HepG2 (cell line): Measurements from ENCODE around the gene SPATA25. TPM values are rescaled to one million over a fixed set of nuclear protein-coding genes. Genes with fewer than 3 reads are reported as not detected.

Experiments
- ATAC-seq: fragments of 200-7000 bp; cut with Tn5 transposase; 3 replicates; pipeline ENCODE4 v1.9.1; 2020; ENCODE audit warnings: mild to moderate bottlenecking, moderate library complexity
- BruUV-seq: library from RNA; stranded (reverse); fragments of 400-500 nt; replicated peaks from 2 replicates; lab custom pipeline; 2021; lab: Mats Ljungman, UMichigan
- CTCF ChIA-PET: fragments of 300-600 bp; formaldehyde crosslinking; extraction: SDS; loops from one replicate; lab custom pipeline; 2021; ENCODE audit warnings: low total read pairs, inconsistent platforms, low intra/inter-chr PET ratio; lab: Yijun Ruan, JAX
- POLR2A ChIA-PET: fragments of 350-600 bp; sonication (Branson Sonifier 250); formaldehyde crosslinking; loops from one replicate; lab custom pipeline; 2020; ENCODE audit warnings: antibody characterized with exemption, inconsistent platforms; lab: Yijun Ruan, JAX
- DNase-seq: peaks from one replicate; pipeline ENCODE4 v3.0.0-alpha.2; 2015; ENCODE audit warnings: low spot score
- FAIRE-seq: peaks from 3 replicates; lab custom pipeline; 2011; peaks lifted over from hg19 to GRCh38; lab: Jason Lieb, UNC
- H2AFZ ChIP-seq: one replicate; pipeline ENCODE4 v1.6.1; 2011; ENCODE audit warnings: low read length, inconsistent platforms
- H3K27ac ChIP-seq: fragments of 300-600 bp; 3 replicates; pipeline ENCODE4 v1.8.0; 2011; ENCODE audit warnings: mixed run types, mild to moderate bottlenecking, mixed read lengths, low read length, inconsistent platforms; ENCODE audit not compliant: insufficient read depth; ENCODE audit errors: extremely low read length
- H3K27me3 ChIP-seq, 2 experiments: fragments of 200-600 bp in 1 of 2; 2 replicates in 1 of 2; 3 replicates in 1 of 2; pipeline versions ENCODE4 v1.6.0 to v1.8.0; 2011; ENCODE audit warnings: low read length in 2 of 2, mild to moderate bottlenecking in 2 of 2, moderate library complexity in 2 of 2, inconsistent platforms in 1 of 2; ENCODE audit not compliant: insufficient read depth in 2 of 2, control insufficient read depth in 1 of 2
- H3K36me3 ChIP-seq, 2 experiments: fragments of 200-600 bp in 1 of 2; replicated peaks in 1 of 2; 2 replicates in 1 of 2; 3 replicates in 1 of 2; pipeline versions ENCODE4 v1.5.1 to v1.8.0; 2011; ENCODE audit warnings: low read length in 2 of 2, inconsistent platforms in 1 of 2; ENCODE audit not compliant: insufficient read depth in 2 of 2, control insufficient read depth in 1 of 2
- H3K4me1 ChIP-seq: 2 replicates; pipeline ENCODE4 v1.5.1; 2012; ENCODE audit warnings: low read length, inconsistent platforms; ENCODE audit not compliant: insufficient read depth
- H3K4me2 ChIP-seq: 2 replicates; pipeline ENCODE4 v1.6.0; 2011; ENCODE audit warnings: low read depth, low read length, inconsistent platforms
- H3K4me3 ChIP-seq, 3 experiments: fragments of 200-600 bp in 1 of 3; sonication (generic), shearing (Covaris generic) in 1 of 3; replicated peaks in 1 of 3; 2 replicates each; pipeline ENCODE4 v1.5.1; 2011 to 2016; ENCODE audit warnings: low read length in 3 of 3, inconsistent platforms in 2 of 3, low read depth in 2 of 3, mild to moderate bottlenecking in 2 of 3, control low read depth in 1 of 3, mixed read lengths in 1 of 3; ENCODE audit not compliant: insufficient read depth in 1 of 3
- H3K79me2 ChIP-seq: one replicate; pipeline ENCODE4 v1.6.1; 2011; ENCODE audit warnings: low read length, inconsistent platforms; ENCODE audit not compliant: insufficient read depth
- H3K9ac ChIP-seq: 2 replicates; pipeline ENCODE4 v1.6.0; 2011; ENCODE audit warnings: mild to moderate bottlenecking, low read depth, low read length, inconsistent platforms; ENCODE audit not compliant: insufficient read depth
- H3K9me3 ChIP-seq: 2 replicates; pipeline ENCODE4 v1.5.1; 2012; ENCODE audit warnings: mild to moderate bottlenecking, low read length
- H4K20me1 ChIP-seq: 2 replicates; pipeline ENCODE4 v1.6.0; 2011; ENCODE audit warnings: inconsistent platforms, mild to moderate bottlenecking, low read length, moderate library complexity; ENCODE audit not compliant: insufficient read depth
- DPF2 ChIP-seq: sonication (generic); formaldehyde crosslinking; IDR thresholded peaks from 2 replicates; pipeline ENCODE4 v1.4.0; 2020; ENCODE audit warnings: mild to moderate bottlenecking, low read depth, missing genetic modification reagents, borderline replicate concordance
- LBX2 ChIP-seq: sonication (generic); formaldehyde crosslinking; IDR thresholded peaks from 2 replicates; pipeline ENCODE4 v1.5.0; 2020; ENCODE audit warnings: missing genetic modification reagents, mild to moderate bottlenecking, borderline replicate concordance
- MED1 ChIP-seq: sonication (generic); formaldehyde crosslinking; IDR thresholded peaks from 2 replicates; pipeline ENCODE4 v1.4.0; 2020; ENCODE audit warnings: missing genetic modification reagents
- NR3C1 ChIP-seq: sonication (generic); formaldehyde crosslinking; IDR thresholded peaks from 2 replicates; pipeline ENCODE4 v1.4.0; 2020; ENCODE audit warnings: missing genetic modification reagents
- ONECUT2 ChIP-seq: sonication (generic); formaldehyde crosslinking; IDR thresholded peaks from 2 replicates; pipeline ENCODE4 v1.4.0; 2020; ENCODE audit warnings: missing genetic modification reagents
- RXRA ChIP-seq: sonication (generic); formaldehyde crosslinking; IDR thresholded peaks from 2 replicates; pipeline ENCODE4 v1.5.1; 2020; ENCODE audit warnings: missing genetic modification reagents
- SALL2 ChIP-seq: sonication (generic); formaldehyde crosslinking; IDR thresholded peaks from 2 replicates; pipeline ENCODE4 v1.8.1; 2023; ENCODE audit warnings: mild to moderate bottlenecking, missing genetic modification reagents, inconsistent platforms
- SCMH1 ChIP-seq: sonication (generic); formaldehyde crosslinking; IDR thresholded peaks from 2 replicates; pipeline ENCODE4 v1.9.0; 2021; ENCODE audit warnings: missing genetic modification reagents, mild to moderate bottlenecking, borderline replicate concordance
- TARDBP ChIP-seq: sonication (generic); formaldehyde crosslinking; IDR thresholded peaks from 2 replicates; pipeline ENCODE4 v1.8.0; 2022; ENCODE audit warnings: mild to moderate bottlenecking, missing genetic modification reagents
- TFDP2 ChIP-seq: sonication (generic); formaldehyde crosslinking; IDR thresholded peaks from 2 replicates; pipeline ENCODE4 v1.4.0; 2020; ENCODE audit warnings: missing genetic modification reagents
- ZFP36L2 ChIP-seq: sonication (generic); formaldehyde crosslinking; IDR thresholded peaks from 2 replicates; pipeline ENCODE4 v1.4.0; 2020; ENCODE audit warnings: missing genetic modification reagents
- ZNF432 ChIP-seq: sonication (generic); formaldehyde crosslinking; IDR thresholded peaks from 2 replicates; pipeline ENCODE4 v1.5.0; 2020; ENCODE audit warnings: missing genetic modification reagents, mild to moderate bottlenecking, borderline replicate concordance
- ZNF589 ChIP-seq: sonication (generic); formaldehyde crosslinking; conservative IDR thresholded peaks from 2 replicates; pipeline ENCODE4 v1.8.0; 2022; ENCODE audit warnings: mild to moderate bottlenecking, moderate library complexity, missing genetic modification reagents
- ZNF703 ChIP-seq: sonication (generic); formaldehyde crosslinking; IDR thresholded peaks from 2 replicates; pipeline ENCODE4 v1.5.1; 2020; ENCODE audit warnings: missing genetic modification reagents, mild to moderate bottlenecking, moderate library complexity, borderline replicate concordance
- ZNF709 ChIP-seq: sonication (generic); formaldehyde crosslinking; IDR thresholded peaks from 2 replicates; pipeline ENCODE4 v1.5.0; 2020; ENCODE audit warnings: mild to moderate bottlenecking, missing genetic modification reagents
- ZNF781 ChIP-seq: sonication (generic); formaldehyde crosslinking; IDR thresholded peaks from 2 replicates; pipeline ENCODE4 v1.5.1; 2020; ENCODE audit warnings: borderline replicate concordance, mild to moderate bottlenecking, missing genetic modification reagents; ENCODE audit errors: not compliant biosample characterization
- WGBS: methylation state at CpG from one replicate; pipeline ENCODE4 v1.1.6; 2017; ENCODE audit warnings: low lambda C conversion rate; 5-methylcytosine and 5-hydroxymethylcytosine counted together
- in situ Hi-C: cut with HindIII; loops from 2 replicates; pipeline ENCODE4 v1.10.0; 2017; ENCODE audit warnings: low pct_unique_long_range_greater_than_20kb; ENCODE audit not compliant: extremely low pct_ligation_motif_present
- intact Hi-C: fragments of 100-400 bp; cut with micrococcal nuclease; formaldehyde crosslinking; loops from one replicate; pipeline ENCODE4 v1.10.0; 2022; ENCODE audit not compliant: unreplicated experiment
- polyA plus RNA-seq, 8 experiments: library from polyadenylated mRNA; depleted of rRNA in 3 of 8; stranded (reverse) in 7 of 8; unstranded in 1 of 8; fragments of >200 nt; fragmentation: Illumina TruSeq in 4 of 8; extraction: Trizol in 4 of 8; gene quantifications; 2 replicates each; pipeline versions ENCODE4 v1.2.1 to v1.2.3, GENCODE V29; 2011 to 2016; ENCODE audit warnings: low read depth in 4 of 8, missing spikeins in 1 of 8, mixed read lengths in 1 of 8; ENCODE audit not compliant: insufficient read depth in 1 of 8
- total RNA-seq, 5 experiments: library from RNA; depleted of rRNA; stranded (reverse); fragments of >200 nt; fragmentation: Illumina TruSeq; extraction: Trizol; gene quantifications; 2 replicates each; pipeline ENCODE4 v1.2.3, GENCODE V29; 2016; ENCODE audit warnings: low read depth in 1 of 5
- TF ChIP-seq, protein P1 (sequence below): IDR thresholded peaks from 2 replicates; pipeline ENCODE4 v1.6.1; 2016; ENCODE audit warnings: missing compliant biosample characterization, missing genetic modification reagents, borderline replicate concordance

Gene SPATA25
- total and polyA plus RNA-seq, 2 of the 13 experiments (the other 11 are each of a cell fraction or from before 2014, with no cell fraction given): 4.8 to 7.6 TPM

- 0 out of 2 replicates have a peak, but pooled peaks have one; percentile 53 for TF ChIP-seq LBX2
These were observed 29.6 kb downstream of the SPATA25 start (continued) for GRCh38 chr20:45857882-45858216.

DNA sequence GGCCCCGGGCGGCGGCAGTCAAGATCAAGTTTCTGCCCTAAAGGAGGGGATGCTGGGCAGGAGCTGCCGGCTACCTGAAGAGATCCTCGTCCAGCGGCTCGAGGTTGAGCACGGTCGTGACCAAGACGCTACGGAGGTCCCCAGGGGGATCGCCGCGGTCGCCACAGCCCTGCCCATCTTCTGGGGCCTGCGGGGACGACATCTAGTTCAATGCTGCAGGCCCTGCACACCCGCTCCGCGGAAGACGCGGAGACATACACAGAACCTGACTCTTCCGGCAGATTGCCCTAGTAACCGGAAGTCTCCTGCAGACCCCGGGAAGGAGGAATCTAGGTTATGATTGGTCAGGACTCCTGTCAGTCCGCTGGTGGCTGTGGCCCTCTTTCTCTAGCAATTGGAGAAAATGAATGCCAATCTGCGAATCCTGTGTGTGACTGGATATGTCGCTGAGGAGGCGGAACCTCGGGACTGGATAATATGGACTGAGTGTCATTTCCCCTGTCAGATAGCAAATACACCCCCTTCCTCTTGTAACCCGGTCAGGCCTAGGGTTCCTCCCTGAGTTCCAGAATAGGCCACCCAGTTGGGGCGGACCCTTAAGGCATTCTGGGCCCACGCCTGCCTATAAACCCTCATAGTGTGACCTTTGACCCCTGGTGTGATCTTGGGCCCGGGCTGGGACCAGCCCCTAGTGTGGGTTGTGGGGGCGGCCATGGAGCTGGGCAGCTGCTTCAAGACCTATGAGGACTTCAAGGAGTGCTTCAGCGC lies 30.1 kb downstream of the SPATA25 start, which contains the start of the genes ACOT8 and ZSWIM3:
Gene ACOT8, minus strand, starts transcription at position 279 of the 768 bp plus-strand sequence. Its CDS starts 77 bp downstream, at position 202.
Gene ZSWIM3, plus strand, starts transcription at position 501 of the 768 bp plus-strand sequence. Its CDS starts 212 bp downstream, at position 713.
- Histone ChIP-seq H3K4me2 (peak within 1 kb of the TSS; percentile 93), H3K27ac (peak within 1 kb of the TSS; percentile 49), H3K4me3 (peak within 1 kb of the TSS; percentile 78 to 91 (median 83)), H3K27me3 (no peaks in the 10 kb centered on the region; a peak in 1 of 5 replicates), H2AFZ (no peak within 1 kb of the TSS), H3K9me3 (no peaks in the 10 kb centered on the region), H3K9ac (peak within 1 kb of the TSS; percentile 80), H3K4me1 (peaks cover 55% of the 10 kb centered on the region), H4K20me1 (no peaks in the 10 kb centered on the region), H3K36me3 (no peaks in the 10 kb centered on the region), H3K79me2 (peaks cover 4% of the 10 kb centered on the region)
- in situ Hi-C loops (no loop called here), intact Hi-C loops (loop anchor here (2.0 kb wide), 2 partner anchors 34 to 78 kb away; partner anchors contain the start of genes CTSA, NEURL2 and PCIF1)
- DNase-seq (peak; percentile 100), ATAC-seq (peak; percentile 98), FAIRE-seq (peak; percentile 98)
- ChIA-PET POLR2A (interaction anchor here (0.5 to 7.6 kb wide), 18 partner anchors 12 to 89 kb away, joined by 3 to 85 read pairs (median 4); partner anchors contain the start of genes CTSA, DNTTIP1, NEURL2 and PCIF1), CTCF (no interaction called here)
- BruUV-seq: no TSS peak
- WGBS: 3% methylated on average over 31 of the region's 36 CpGs
- TF ChIP-seq SCMH1 (no peak), ZFP36L2 (CRISPR knock-in tag) (peak; percentile 96; the same call in 1 of the 2 replicates), NR3C1 (no peak), RXRA (CRISPR knock-in tag) (peak; percentile 33; the same call in 1 of the 2 replicates), TARDBP (CRISPR knock-in tag) (no peak), ONECUT2 (0 out of 2 replicates have a peak, but pooled peaks have one; percentile 28), ZNF709 (peak; percentile 92; the same call in 1 of the 2 replicates), SALL2 (CRISPR knock-in tag) (peak; percentile 90), TFDP2 (CRISPR knock-in tag) (peak; percentile 50), ZNF781 (no peak), ZNF432 (no peak), MED1 (CRISPR knock-in tag) (peak; percentile 62), DPF2 (CRISPR knock-in tag) (no peak), ZNF703 (CRISPR knock-in tag) (no peak), ZNF589 (CRISPR knock-in tag) (no peak)
- TF ChIP-seq, protein P1, sequence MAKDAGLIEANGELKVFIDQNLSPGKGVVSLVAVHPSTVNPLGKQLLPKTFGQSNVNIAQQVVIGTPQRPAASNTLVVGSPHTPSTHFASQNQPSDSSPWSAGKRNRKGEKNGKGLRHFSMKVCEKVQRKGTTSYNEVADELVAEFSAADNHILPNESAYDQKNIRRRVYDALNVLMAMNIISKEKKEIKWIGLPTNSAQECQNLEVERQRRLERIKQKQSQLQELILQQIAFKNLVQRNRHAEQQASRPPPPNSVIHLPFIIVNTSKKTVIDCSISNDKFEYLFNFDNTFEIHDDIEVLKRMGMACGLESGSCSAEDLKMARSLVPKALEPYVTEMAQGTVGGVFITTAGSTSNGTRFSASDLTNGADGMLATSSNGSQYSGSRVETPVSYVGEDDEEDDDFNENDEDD (CRISPR knock-in tag): no peak
